Keratinocyte (primary cell): ENCODE data around the gene TNNT2. TPM values are rescaled to one million over a fixed set of nuclear protein-coding genes. Genes with fewer than 3 reads are reported as not detected.

ENCODE experiments used
- DNase-seq: peaks from one replicate; pipeline ENCODE4 v3.0.0-alpha.2; 2011; ENCODE audit warnings: low read depth, missing footprints, low spot score
- FAIRE-seq: peaks from 2 replicates; lab custom pipeline; 2011; peaks lifted over from hg19 to GRCh38; lab: Jason Lieb, UNC
- H2AFZ ChIP-seq: 2 replicates; pipeline ENCODE4 v1.6.0; 2012; ENCODE audit warnings: low read length, control low read depth, inconsistent platforms; ENCODE audit not compliant: control insufficient read depth
- H3K27ac ChIP-seq: 2 replicates; pipeline ENCODE4 v1.5.1; 2011; ENCODE audit warnings: low read length; ENCODE audit not compliant: control insufficient read depth, insufficient read depth
- H3K27me3 ChIP-seq: 3 replicates; pipeline ENCODE4 v1.6.0; 2011; ENCODE audit warnings: low read length; ENCODE audit not compliant: control insufficient read depth, insufficient read depth; ENCODE audit errors: extremely low read depth
- H3K36me3 ChIP-seq, 2 experiments: 2 replicates in 1 of 2; 3 replicates in 1 of 2; pipeline ENCODE4 v1.5.1; 2011; ENCODE audit warnings: low read length in 2 of 2, mild to moderate bottlenecking in 1 of 2; ENCODE audit not compliant: control insufficient read depth in 2 of 2, insufficient read depth in 2 of 2; ENCODE audit errors: extremely low read depth in 1 of 2
- H3K4me1 ChIP-seq: 3 replicates; pipeline ENCODE4 v1.5.1; 2011; ENCODE audit warnings: low read length; ENCODE audit not compliant: control insufficient read depth, insufficient read depth; ENCODE audit errors: extremely low read depth
- H3K4me2 ChIP-seq: 3 replicates; pipeline ENCODE4 v1.6.0; 2011; ENCODE audit warnings: low read depth, low read length; ENCODE audit not compliant: control insufficient read depth, insufficient read depth; ENCODE audit errors: extremely low read depth
- H3K4me3 ChIP-seq, 3 experiments: fragments of 200-600 bp in 1 of 3; sonication (generic) in 1 of 3; 2 replicates in 2 of 3; 3 replicates in 1 of 3; pipeline ENCODE4 v1.5.1; 2011 to 2016; ENCODE audit warnings: low read length in 3 of 3, mild to moderate bottlenecking in 3 of 3, control low read depth in 2 of 3, inconsistent platforms in 1 of 3, low read depth in 1 of 3, mixed read lengths in 1 of 3, mixed run types in 1 of 3, moderate library complexity in 1 of 3; ENCODE audit not compliant: control insufficient read depth in 2 of 3, insufficient read depth in 2 of 3; ENCODE audit errors: extremely low read depth in 1 of 3
- H3K79me2 ChIP-seq: 2 replicates; pipeline ENCODE4 v1.6.0; 2012; ENCODE audit warnings: low read length; ENCODE audit not compliant: control insufficient read depth, insufficient read depth
- H3K9ac ChIP-seq: 3 replicates; pipeline ENCODE4 v1.6.0; 2011; ENCODE audit warnings: low read length; ENCODE audit not compliant: control insufficient read depth, insufficient read depth; ENCODE audit errors: extremely low read depth
- H3K9me1 ChIP-seq: 3 replicates; pipeline ENCODE4 v1.6.0; 2011; ENCODE audit warnings: low read length; ENCODE audit not compliant: control insufficient read depth, insufficient read depth; ENCODE audit errors: extremely low read depth
- H3K9me3 ChIP-seq: 2 replicates; pipeline ENCODE4 v1.5.1; 2012; ENCODE audit warnings: low read depth, low read length; ENCODE audit not compliant: control insufficient read depth
- H4K20me1 ChIP-seq: 3 replicates; pipeline ENCODE4 v1.6.0; 2011; ENCODE audit warnings: low read length; ENCODE audit not compliant: control insufficient read depth, insufficient read depth; ENCODE audit errors: extremely low read depth
- EZH2 ChIP-seq: IDR thresholded peaks from one replicate; pipeline ENCODE4 v1.6.1; 2012; ENCODE audit warnings: inconsistent platforms, mild to moderate bottlenecking, low read length, moderate library complexity
- dilution Hi-C: fragments of 300-500 bp; cut with MboI; formaldehyde crosslinking; loops from one replicate; pipeline ENCODE4 v1.7.0; 2020; ENCODE audit warnings: low sequenced_read_pairs; ENCODE audit not compliant: extremely low pct_ligation_motif_present
- polyA plus RNA-seq, 5 experiments: library from polyadenylated mRNA; depleted of rRNA in 3 of 5; stranded (reverse) in 3 of 5; stranded (forward) in 1 of 5; unstranded in 1 of 5; fragments of >200 nt; gene quantifications; 1 replicate in 1 of 5; 2 replicates in 3 of 5; 3 replicates in 1 of 5; pipeline versions ENCODE4 v1.2.1 to v1.2.3, GENCODE V29; 2011 to 2012; ENCODE audit warnings: missing spikeins in 2 of 5, low read depth in 1 of 5, low replicate concordance in 1 of 5
- TF ChIP-seq, protein P1 (sequence below), 3 experiments: IDR thresholded peaks in 1 of 3; conservative IDR thresholded peaks in 1 of 3; optimal IDR thresholded peaks in 1 of 3; 2 replicates in 2 of 3; 3 replicates in 1 of 3; pipeline versions ENCODE3 to v1.5.1; 2011; ENCODE audit warnings: low read length in 3 of 3, mild to moderate bottlenecking in 3 of 3, moderate library complexity in 2 of 3, control low read depth in 1 of 3, inconsistent platforms in 1 of 3; ENCODE audit not compliant: insufficient read depth in 2 of 3; ENCODE audit errors: extremely low read depth in 1 of 3

Gene TNNT2
- polyA plus RNA-seq, 1 donor (not counting 4 experiments of a cell fraction or from before 2014, with no cell fraction given), result 1.4 TPM

DNA sequence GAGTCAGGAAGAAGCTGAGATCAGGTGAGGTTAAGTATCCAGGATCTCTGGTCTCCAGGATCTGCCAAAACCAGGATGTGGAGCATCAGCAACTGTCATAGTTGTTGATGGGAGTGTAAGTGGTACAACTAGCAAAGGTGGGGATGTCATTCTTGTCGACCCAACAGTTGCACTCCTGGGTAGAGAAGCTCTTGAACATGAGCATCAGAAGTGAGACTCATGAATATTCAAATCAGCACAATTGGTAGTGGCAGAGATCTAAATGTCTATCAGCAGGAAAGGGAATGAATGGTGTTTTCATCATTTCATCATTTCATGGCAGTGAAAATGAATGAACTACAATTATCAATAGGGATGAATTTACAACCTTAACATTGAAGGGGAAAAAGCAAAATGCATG is 25.9 kb upstream of the TNNT2 start:
- peaks cover under 1% of the 10 kb centered on the region for H3K27me3 ChIP-seq
- H3K9me1 ChIP-seq, result peaks cover 3% of the 10 kb centered on the region
- H3K9me3 ChIP-seq, result no peaks in the 10 kb centered on the region
- H3K4me2 ChIP-seq, result no peak overlapping the region
- no peak overlapping the region for H2AFZ ChIP-seq
- no peak overlapping the region for H3K9ac ChIP-seq
- peaks cover 11% of the 10 kb centered on the region for H3K79me2 ChIP-seq
- peaks cover 25% of the 10 kb centered on the region for H3K4me1 ChIP-seq
- no peaks in the 10 kb centered on the region for H4K20me1 ChIP-seq
- peaks cover 0 to 2% of the 10 kb centered on the region in 2 experiments for H3K36me3 ChIP-seq
- no peak for DNase-seq
- H3K27ac ChIP-seq, result no peak overlapping the region
- FAIRE-seq, result no peak
- no peak for TF ChIP-seq EZH2
- TF ChIP-seq, protein P1, sequence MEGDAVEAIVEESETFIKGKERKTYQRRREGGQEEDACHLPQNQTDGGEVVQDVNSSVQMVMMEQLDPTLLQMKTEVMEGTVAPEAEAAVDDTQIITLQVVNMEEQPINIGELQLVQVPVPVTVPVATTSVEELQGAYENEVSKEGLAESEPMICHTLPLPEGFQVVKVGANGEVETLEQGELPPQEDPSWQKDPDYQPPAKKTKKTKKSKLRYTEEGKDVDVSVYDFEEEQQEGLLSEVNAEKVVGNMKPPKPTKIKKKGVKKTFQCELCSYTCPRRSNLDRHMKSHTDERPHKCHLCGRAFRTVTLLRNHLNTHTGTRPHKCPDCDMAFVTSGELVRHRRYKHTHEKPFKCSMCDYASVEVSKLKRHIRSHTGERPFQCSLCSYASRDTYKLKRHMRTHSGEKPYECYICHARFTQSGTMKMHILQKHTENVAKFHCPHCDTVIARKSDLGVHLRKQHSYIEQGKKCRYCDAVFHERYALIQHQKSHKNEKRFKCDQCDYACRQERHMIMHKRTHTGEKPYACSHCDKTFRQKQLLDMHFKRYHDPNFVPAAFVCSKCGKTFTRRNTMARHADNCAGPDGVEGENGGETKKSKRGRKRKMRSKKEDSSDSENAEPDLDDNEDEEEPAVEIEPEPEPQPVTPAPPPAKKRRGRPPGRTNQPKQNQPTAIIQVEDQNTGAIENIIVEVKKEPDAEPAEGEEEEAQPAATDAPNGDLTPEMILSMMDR (optimal IDR thresholded peaks at IDR 0.05 in 1 of 3, IDR thresholded peaks at IDR 0.05 in 1 of 3, conservative IDR thresholded peaks at IDR 0.05 in 1 of 3; ENCODE audit: extremely low read depth in 1 of 3, insufficient read depth in 2 of 3, low read length in 3 of 3), result no peak
- dilution Hi-C loops, result no loop called here
- H3K4me3 ChIP-seq, result no peak overlapping the region

DNA sequence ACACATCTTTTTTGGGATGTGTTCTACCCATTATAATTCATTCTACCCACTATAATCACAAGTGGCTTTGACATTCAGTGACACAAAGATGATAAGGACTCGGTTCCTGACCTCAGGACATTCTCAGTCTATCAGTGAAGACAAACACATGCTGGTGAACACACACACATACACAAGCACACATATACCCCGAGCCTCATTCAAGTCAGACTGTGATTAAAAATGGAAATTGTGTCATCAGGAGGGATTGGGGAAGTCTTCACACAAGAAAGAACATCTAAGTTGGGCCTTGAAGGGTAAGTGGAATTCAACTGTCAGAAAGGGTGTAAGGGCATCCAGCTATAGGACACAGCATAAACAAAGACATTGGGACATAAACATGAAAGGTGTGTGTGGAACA is 24.2 kb upstream of the TNNT2 start:
- Histone ChIP-seq H3K9me3 (no peaks in the 10 kb centered on the region), H3K4me2 (no peak overlapping the region), H3K36me3 (peaks cover 0 to 2% of the 10 kb centered on the region in 2 experiments), H3K9me1 (no peaks in the 10 kb centered on the region), H3K4me3 (no peak overlapping the region), H2AFZ (no peak overlapping the region), H3K79me2 (peaks cover 26% of the 10 kb centered on the region), H3K4me1 (peaks cover 18% of the 10 kb centered on the region), H3K27me3 (no peaks in the 10 kb centered on the region), H4K20me1 (peaks cover 2% of the 10 kb centered on the region), H3K27ac (no peak overlapping the region), H3K9ac (no peak overlapping the region)
- no peak for DNase-seq
- FAIRE-seq, result no peak
- TF ChIP-seq, protein P1 (optimal IDR thresholded peaks at IDR 0.05 in 1 of 3, IDR thresholded peaks at IDR 0.05 in 1 of 3, conservative IDR thresholded peaks at IDR 0.05 in 1 of 3; ENCODE audit: extremely low read depth in 1 of 3, insufficient read depth in 2 of 3, low read length in 3 of 3), result no peak
- no peak for TF ChIP-seq EZH2
- dilution Hi-C loops, result no loop called here
